ENCODE measurements around the gene NME4. TPM values are rescaled to one million over a fixed set of nuclear protein-coding genes. Genes with fewer than 3 reads are reported as not detected.
"Not testable (repeated sequence)": the region's sequence is repeated elsewhere in the genome, so short reads cannot be mapped to it uniquely, and the experiment has no call there.

The NME4 gene
- total RNA-seq, 1 experiment from 2014 or later = 68.2 TPM

- TF ChIP-seq ZFX (IDR thresholded peaks at IDR 0.05) = no peak
Observed at GRCh38 chr16:383326-384051, 13.5 kb upstream of the NME4 start (continued).

DNA sequence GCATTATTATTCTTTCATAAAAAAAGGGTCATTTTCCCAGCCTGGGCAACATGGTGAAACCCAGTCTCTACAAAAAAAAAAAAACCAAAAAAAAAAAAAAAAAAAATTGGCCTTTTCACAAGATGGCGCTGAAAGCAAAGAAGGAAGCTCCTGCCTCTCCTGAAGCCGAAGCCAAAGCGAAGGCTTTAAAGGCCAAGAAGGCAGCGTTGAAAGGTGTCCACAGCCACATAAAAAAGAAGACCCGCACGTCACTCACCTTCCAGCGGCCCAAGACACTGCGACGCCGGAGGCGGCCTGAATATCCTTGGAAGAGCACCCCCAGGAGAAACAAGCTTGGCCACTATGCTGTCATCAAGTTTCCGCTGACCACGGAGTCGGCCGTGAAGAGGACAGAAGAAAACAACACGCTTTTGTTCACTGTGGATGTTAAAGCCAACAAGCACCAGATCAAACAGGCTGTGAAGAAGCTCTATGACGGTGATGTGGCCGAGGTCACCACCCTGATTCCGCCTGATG lies 10.3 kb upstream of the NME4 start:
- ATAC-seq (no peak), DNase-seq (ENCODE audit: low read depth, low spot score) (no peak)
- Histone ChIP-seq H3K9me3 (ENCODE audit: control insufficient read depth in 1 of 2, insufficient read depth in 1 of 2, low read depth in 1 of 2, low read length in 2 of 2) (no peaks in the 10 kb centered on the region), H4K20me1 (ENCODE audit: insufficient read depth) (no peaks in the 10 kb centered on the region), H3K4me1 (ENCODE audit: control insufficient read depth in 1 of 2, insufficient read depth in 2 of 2, low read length in 2 of 2) (peaks cover 6 to 18% of the 10 kb centered on the region in 2 experiments; a peak in 3 of 4 replicates), H3K27me3 (ENCODE audit: insufficient read depth, low read length) (no peaks in the 10 kb centered on the region), H3K36me3 (ENCODE audit: control insufficient read depth in 1 of 2, insufficient read depth in 2 of 2, low read length in 2 of 2) (no peaks in the 10 kb centered on the region), H3K9ac (ENCODE audit: low read length) (no peak overlapping the region), H3K4me2 (ENCODE audit: low read length) (no peak overlapping the region), H3K79me2 (ENCODE audit: insufficient read depth, low read length) (no peaks in the 10 kb centered on the region), H2AFZ (ENCODE audit: low read depth, low read length, poor library complexity, severe bottlenecking) (no peak overlapping the region), H3K27ac (ENCODE audit: low read depth, low read length) (no peak overlapping the region), H3K4me3 (replicated peaks in 1 of 2; ENCODE audit: low read depth in 1 of 2, low read length in 2 of 2) (no peak overlapping the region), H3K9me2 (ENCODE audit: insufficient read depth) (no peaks in the 10 kb centered on the region)
- TF ChIP-seq SIN3A (IDR thresholded peaks at IDR 0.05; ENCODE audit: low read depth) = no peak
- no peak for TF ChIP-seq TCF7L2 (IDR thresholded peaks at IDR 0.05; ENCODE audit: borderline replicate concordance, extremely low read depth, insufficient read depth, insufficient read length)
- TF ChIP-seq RAD21 (IDR thresholded peaks at IDR 0.05; ENCODE audit: low read depth) = no peak
- ChIA-PET POLR2A (no interaction called here), CTCF (no interaction called here), RAD21 (ENCODE audit: low non-redundant PET in 1 of 2, low total read pairs in 2 of 2, uncharacterized antibody in 2 of 2, unreplicated experiment in 2 of 2) (interaction anchor here in 1 of 2 experiments (0.6 kb wide), 1 partner anchor 187 kb away, joined by 5 read pairs; no protein-coding TSS in a partner anchor)
- BruUV-seq (replicated peaks) = no TSS peak
- intact Hi-C loops (cut with micrococcal nuclease) = no loop called here

GRCh38 chr16:387761-388666 lies 9.0 kb upstream of the NME4 start:
- H3K27me3 ChIP-seq (ENCODE audit: insufficient read depth, low read length); H3K36me3 ChIP-seq (ENCODE audit: control insufficient read depth in 1 of 2, insufficient read depth in 2 of 2, low read length in 2 of 2); POLR2A ChIA-PET; H2AFZ ChIP-seq (ENCODE audit: low read depth, low read length, poor library complexity, severe bottlenecking); H3K9me3 ChIP-seq (ENCODE audit: control insufficient read depth in 1 of 2, insufficient read depth in 1 of 2, low read depth in 1 of 2, low read length in 2 of 2); H3K79me2 ChIP-seq (ENCODE audit: insufficient read depth, low read length); H3K4me2 ChIP-seq (ENCODE audit: low read length); DNase-seq (ENCODE audit: low read depth, low spot score); H3K9me2 ChIP-seq (ENCODE audit: insufficient read depth); RAD21 ChIA-PET (ENCODE audit: low non-redundant PET in 1 of 2, low total read pairs in 2 of 2, uncharacterized antibody in 2 of 2, unreplicated experiment in 2 of 2); ATAC-seq; H4K20me1 ChIP-seq (ENCODE audit: insufficient read depth); intact Hi-C loops (cut with micrococcal nuclease); H3K9ac ChIP-seq (ENCODE audit: low read length); BruUV-seq (replicated peaks); CTCF ChIA-PET; H3K4me3 ChIP-seq (replicated peaks in 1 of 2; ENCODE audit: low read depth in 1 of 2, low read length in 2 of 2); H3K27ac ChIP-seq (ENCODE audit: low read depth, low read length): not testable (repeated sequence)
- H3K4me1 ChIP-seq (ENCODE audit: control insufficient read depth in 1 of 2, insufficient read depth in 2 of 2, low read length in 2 of 2) = peaks cover 4 to 13% of the 10 kb centered on the region in 2 experiments; a peak in 3 of 4 replicates

Measured in HCT116 (cell line).